ENCODE measurements around the gene ITSN2.

ITSN2 gene

DNA sequence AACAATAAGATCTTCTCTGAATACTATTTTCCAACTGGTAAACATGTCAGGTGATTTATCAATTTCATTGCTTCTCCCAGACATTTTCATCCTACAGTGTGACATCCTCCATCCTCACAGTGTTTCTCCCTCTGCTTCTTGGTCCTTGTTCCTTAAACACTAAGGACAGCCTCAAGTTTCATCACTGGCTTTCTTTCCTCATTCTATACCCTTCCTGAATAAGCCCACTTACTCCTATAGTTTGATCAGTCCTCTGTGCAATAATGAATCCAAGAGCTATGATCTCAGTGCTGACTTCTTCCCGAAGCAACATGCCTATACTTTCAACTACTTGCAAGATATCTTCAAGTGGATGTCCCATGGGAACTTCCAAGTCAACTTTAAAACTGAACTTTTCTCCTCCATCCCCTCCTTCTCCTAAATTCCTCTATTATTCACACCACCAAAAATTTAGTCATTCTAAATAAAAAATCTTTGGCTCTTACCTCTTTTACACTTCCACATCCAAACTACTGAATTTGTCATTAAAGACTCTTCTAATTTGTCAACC lies 97.8 kb downstream of the ITSN2 start:
- DNase-seq, result no peak

DNA sequence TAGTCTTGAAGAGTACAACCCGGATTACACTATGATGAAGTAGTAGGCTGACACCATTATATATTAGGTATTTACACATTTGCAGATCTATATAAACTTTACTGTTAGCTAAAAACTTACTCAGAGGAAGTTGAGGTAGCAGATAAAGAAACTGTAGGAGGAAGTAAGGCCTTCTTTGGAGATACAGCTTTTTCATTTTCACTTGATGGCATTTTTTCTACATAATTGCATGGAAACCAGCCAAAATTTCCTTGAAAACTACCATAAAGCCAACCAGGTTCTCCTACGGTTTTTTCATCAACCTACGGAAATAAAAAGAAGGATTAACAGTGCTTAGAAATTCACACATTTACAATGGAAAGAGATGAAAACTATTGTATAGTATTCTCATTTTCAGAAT lies 98.9 kb downstream of the ITSN2 start:
- no peak for DNase-seq

- DNase-seq, result no peak
These were observed 101.0 kb downstream of the ITSN2 start for GRCh38 chr2:24259316-24259715.

- DNase-seq, result no peak
These were observed 101.6 kb downstream of the ITSN2 start for GRCh38 chr2:24258718-24259117.

GRCh38 chr2:24253303-24253919 lies 106.9 kb downstream of the ITSN2 start:
- no peak for DNase-seq

GRCh38 chr2:24247592-24247991 lies 112.7 kb downstream of the ITSN2 start:
- DNase-seq, result no peak

DNA sequence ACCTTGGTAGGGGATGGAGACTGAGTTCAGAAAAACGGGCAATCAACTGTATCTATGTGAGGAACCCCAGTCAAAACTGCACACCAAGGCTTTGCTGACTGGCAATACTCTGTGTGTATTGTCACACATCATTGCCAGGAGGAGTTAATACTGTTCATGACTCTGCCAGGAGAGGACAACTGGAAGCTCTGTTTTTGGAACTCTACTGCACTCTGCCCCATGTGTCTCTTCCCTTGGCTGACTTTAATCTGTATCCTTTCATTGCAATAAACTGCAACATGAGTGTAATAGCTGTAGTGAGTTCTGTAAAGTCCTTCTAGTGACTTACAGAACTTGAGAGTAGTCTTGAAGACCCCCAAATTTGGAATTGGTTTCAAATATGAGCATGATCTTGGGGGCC lies 113.2 kb downstream of the ITSN2 start:
- no peak for DNase-seq

DNA sequence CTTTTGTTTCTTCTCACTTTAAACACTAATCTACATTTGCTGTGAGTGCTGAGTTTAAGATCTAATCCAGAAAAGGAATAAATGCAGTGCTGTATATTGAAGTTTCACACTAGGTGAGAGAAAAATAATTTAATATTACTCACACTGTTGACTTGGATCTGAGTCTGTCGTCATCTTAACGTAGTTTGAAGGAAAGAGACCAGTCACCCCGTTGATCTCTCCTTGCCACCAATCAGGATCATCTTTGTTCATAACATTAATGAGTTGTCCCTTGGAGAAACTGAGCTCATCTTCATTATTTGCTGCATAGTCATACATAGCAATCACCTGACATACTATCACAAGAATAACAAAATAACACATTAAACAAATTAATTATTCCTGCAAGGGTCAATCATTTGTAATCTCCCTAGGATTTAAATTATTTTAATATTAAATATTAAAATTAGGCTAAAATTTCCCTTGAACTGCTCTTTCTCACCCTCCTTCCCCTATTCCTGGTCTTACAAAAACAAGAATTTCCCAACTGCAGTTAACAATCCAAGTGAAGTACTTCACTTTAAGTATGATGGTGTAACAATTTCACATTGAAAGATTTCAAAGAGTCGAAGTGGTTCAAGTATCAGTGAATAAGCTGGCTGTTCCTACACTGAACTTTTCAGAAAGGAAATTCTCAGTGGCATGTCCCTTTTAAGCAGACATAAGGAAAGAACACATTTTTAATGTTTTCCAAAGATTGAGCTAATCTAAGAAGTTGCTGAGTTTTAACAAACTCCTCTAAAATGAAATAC lies 114.2 kb downstream of the ITSN2 start:
- no peak for DNase-seq

GRCh38 chr2:24241528-24241927 lies 118.8 kb downstream of the ITSN2 start:
- DNase-seq, result no peak

DNA sequence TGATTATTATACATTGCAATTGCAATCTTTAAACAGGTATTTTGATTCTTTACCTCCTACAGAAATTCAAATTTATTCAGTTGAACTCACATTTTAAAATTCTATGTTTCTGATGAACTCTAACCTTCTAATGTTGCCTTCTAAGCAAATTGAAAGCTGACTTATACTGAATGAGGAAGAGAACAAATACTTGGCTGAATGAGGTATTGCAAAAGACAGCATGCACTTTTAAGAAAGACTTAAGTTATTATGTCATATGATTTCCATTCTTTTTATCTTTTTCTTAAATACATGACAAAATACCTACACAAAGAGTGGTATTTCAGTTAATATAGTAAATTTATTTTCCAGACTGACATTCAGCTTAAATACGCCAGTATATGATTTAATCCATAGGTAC lies 120.8 kb downstream of the ITSN2 start:
- no peak for DNase-seq

- DNase-seq, result no peak
These were observed 122.2 kb downstream of the ITSN2 start for GRCh38 chr2:24238158-24238557.

GRCh38 chr2:24237313-24237712 lies 123.0 kb downstream of the ITSN2 start:
- DNase-seq, result no peak

DNA sequence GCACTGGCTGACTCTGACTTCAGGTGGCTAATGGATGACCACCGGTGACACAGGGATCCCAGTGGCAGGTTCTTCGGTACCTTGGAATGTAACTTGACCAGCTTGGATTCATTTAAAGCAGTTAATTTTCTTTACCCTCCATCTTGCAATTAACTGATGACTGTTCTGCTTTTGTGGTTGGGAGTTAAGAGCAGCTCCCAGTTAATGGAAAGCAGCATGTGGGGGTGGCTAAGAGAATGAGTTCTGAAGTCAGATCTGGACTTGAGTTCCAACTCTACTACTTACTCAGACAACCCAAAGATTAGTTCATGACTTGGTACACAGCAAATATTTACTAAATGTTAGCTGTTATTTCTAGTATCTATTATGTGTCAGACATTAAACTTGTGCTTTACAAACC lies 127.0 kb downstream of the ITSN2 start:
- DNase-seq, result peak; percentile 77

DNA sequence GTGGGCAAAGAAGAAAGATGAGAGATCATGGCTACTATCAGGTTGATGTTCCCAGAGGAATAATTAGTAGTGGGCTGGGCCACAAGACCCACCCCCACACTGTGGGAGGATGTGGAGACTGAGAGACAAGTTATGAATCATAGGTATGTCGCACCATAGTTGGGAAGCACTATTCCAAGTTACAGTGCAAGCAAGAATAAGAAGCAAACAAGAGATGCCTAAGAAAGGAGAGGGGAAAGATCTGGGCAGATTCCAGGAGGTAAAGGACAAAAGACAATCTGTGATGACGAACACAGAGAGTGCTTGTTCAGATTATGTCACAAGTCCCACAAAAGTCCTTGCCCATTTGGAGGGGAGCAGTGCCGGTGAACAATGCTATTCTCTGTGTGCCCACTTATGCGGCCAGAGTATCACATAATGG lies 128.9 kb downstream of the ITSN2 start:
- DNase-seq, result no peak

DNA sequence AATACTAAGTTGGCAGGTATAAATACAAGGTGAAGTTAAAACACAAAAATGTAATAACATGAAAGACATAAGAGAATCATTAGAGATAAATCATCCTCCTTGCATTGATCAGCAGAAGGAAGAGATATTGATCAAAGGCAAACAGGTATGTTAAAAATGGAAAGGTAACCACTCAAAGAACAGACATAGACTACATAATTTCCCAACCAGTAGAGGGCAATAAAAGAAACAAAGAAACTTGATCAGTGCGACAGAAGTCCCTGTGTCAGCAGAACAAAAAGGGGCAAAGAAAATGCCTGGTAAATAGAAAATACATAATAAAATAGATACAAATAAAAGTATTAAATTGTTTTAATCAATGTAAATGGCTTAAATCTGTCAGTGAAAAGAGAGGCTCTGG lies 131.9 kb downstream of the ITSN2 start:
- no peak for DNase-seq

DNA sequence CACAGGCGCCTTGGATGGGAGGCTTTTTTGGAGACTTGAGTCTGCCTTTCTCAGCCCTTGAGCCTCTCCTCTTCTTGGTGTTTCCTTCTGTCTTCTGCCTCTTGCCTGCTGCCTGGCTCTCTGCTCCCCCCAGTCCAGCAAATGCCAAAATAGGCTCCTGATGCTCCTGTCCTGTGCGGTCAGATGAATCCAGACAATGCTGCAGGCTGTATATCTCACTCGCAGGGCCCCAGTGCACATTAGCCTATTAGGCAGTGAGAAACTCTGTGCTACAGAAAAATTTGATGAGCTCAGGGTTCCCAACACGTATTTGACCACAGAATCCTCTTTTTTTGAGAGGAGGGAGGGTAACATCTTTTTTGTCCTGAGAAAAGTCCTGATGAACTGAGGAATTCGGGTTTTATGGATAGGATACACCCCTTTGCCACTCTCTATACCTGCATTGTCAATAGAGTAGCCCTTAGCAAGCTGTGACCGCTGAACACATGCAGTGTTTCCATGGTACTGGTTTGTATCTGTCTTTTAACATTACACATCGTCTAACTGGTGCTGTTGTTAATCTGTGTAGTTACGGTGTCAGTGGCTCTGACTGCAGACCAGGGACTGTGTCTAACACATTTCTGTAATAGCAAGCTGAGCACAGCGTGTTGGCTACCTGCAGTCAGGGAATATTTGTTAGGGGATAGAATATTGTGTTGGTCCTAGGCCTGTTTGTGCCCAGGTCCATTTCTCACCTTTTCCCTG lies 134.7 kb downstream of the ITSN2 start:
- DNase-seq, result no peak

GRCh38 chr2:24222946-24223345 lies 137.4 kb downstream of the ITSN2 start:
- no peak for DNase-seq

DNA sequence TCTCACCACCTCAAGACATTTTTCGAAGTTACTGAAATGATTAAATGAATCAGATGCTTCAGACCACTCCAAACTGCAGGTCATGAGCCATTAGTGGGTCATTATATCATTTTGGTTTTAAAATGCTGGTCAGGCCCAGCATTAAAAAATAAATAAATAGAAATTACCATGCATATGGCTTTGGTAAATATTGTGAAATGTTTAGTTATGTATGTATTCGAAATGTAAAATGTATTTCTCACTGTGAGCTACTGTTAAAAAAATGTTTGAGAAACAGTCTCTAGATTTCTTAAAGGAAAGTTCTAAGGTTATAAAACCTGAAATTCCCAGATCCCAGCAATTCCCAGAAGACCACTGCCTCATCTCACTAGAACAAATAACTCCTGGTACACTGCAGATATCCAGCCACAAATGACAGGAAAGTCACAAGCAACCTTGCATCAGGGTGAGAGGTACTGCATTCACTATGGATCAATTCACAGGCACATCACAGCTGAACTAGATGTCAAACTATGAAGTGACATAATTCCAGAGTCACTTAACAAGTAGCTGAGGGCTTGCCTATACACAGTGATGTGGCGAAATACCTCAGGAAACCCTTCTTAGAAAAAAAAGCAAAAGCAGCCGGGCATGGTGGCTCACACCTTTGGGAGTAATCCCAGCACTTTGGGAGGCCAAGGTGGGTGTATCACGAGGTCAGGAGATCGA lies 138.8 kb downstream of the ITSN2 start:
- DNase-seq, result no peak

DNA sequence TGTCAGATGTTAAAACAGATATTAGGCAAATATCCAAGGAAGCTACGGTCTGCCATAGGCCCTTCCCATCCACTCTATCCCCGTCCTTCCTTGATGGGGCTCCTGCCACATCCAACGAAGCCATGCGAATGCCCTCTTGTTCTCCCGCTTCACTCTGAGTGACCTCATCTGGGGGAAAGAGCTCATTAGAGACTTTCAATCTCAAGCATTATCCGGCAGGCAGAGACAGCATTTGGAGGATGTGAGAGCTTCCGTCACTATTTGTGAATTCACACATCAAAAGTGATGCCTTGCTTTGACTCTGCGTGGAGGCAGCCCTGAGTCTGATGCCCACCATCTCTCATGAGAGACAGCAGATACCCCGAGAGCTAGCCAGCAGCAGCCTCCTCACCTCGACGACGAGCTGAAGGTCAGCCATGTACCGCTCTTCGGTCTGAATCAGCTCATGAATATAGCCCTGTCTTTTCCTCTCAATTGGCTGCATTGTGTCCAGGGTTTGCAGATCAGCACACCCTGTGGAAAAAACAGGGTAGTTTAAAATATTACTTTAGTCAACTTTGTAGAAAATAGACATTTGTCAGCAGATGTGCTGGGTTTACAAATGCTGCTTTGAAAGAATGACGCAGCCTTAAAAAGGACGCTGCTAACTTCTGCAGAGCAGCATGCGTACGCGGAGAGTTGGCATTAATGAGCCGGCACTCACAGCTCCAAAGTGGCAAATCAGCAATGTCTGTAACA lies 139.6 kb downstream of the ITSN2 start:
- DNase-seq, result no peak

GRCh38 chr2:24214880-24215279 lies 145.5 kb downstream of the ITSN2 start:
- no peak for DNase-seq

GRCh38 chr2:24211408-24211807 lies 148.9 kb downstream of the ITSN2 start:
- DNase-seq, result no peak

DNA sequence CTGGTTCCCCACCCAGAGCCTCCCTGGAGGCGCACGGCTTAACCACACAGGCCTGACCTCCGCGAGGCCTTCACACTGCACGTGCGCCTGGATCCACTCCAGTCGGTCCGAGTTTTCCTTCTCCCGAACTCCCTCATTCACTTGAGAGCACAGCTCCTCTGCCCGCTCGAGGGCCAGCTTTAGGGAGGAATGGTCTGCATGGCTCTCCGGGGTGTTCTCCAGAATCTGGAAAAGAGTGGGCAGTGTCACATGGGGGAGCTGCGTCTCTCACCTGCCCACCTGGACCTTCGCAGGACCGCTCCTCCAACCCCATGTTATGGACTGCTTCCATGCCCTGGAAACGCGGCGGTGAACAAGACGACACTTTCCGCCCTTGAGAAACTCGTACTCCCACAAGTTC lies 149.6 kb downstream of the ITSN2 start:
- peak; percentile 39 for DNase-seq
